Liver (tissue), 9 donors: ENCODE results near the gene DROSHA. TPM values are rescaled to one million over a fixed set of nuclear protein-coding genes. Genes with fewer than 3 reads are reported as not detected.
"Not testable (repeated sequence)": the region's sequence is repeated elsewhere in the genome, so short reads cannot be mapped to it uniquely, and the experiment has no call there.

ENCODE experiments used
- DNase-seq: peaks from one replicate; pipeline ENCODE4 v3.0.0-alpha.2; 2017; ENCODE audit warnings: low spot score
- H3K27ac ChIP-seq, 2 donors: one replicate each; pipeline ENCODE4 v1.7.0; 2013; ENCODE audit warnings: inconsistent platforms in 2 of 2, low read length in 2 of 2, control low read depth in 1 of 2, low read depth in 1 of 2, mild to moderate bottlenecking in 1 of 2
- H3K27me3 ChIP-seq, 4 donors: one replicate each; pipeline versions ENCODE4 v1.6.1 to v1.7.0; 2013; ENCODE audit warnings: low read length in 3 of 4, inconsistent platforms in 1 of 4, mild to moderate bottlenecking in 1 of 4, moderate library complexity in 1 of 4; ENCODE audit not compliant: control insufficient read depth in 4 of 4, insufficient read depth in 4 of 4
- H3K36me3 ChIP-seq, 4 donors: one replicate each; pipeline versions ENCODE4 v1.6.1 to v1.7.0; 2013; ENCODE audit warnings: low read length in 3 of 4, mild to moderate bottlenecking in 3 of 4, low read depth in 1 of 4, moderate library complexity in 1 of 4; ENCODE audit not compliant: control insufficient read depth in 4 of 4, insufficient read depth in 3 of 4
- H3K4me1 ChIP-seq, 4 donors: one replicate each; pipeline versions ENCODE4 v1.6.1 to v1.7.0; 2013; ENCODE audit warnings: low read length in 3 of 4, mild to moderate bottlenecking in 3 of 4, moderate library complexity in 1 of 4; ENCODE audit not compliant: control insufficient read depth in 4 of 4, insufficient read depth in 4 of 4
- H3K4me3 ChIP-seq, 3 donors: one replicate each; pipeline versions ENCODE4 v1.6.1 to v1.7.0; 2013; ENCODE audit warnings: low read length in 3 of 3, control low read depth in 1 of 3, low read depth in 1 of 3, mild to moderate bottlenecking in 1 of 3
- H3K9ac ChIP-seq, 2 donors: one replicate each; pipeline ENCODE4 v1.7.0; 2013; ENCODE audit warnings: low read length in 2 of 2, mild to moderate bottlenecking in 2 of 2, moderate library complexity in 2 of 2, control low read depth in 1 of 2, low read depth in 1 of 2
- H3K9me3 ChIP-seq, 4 donors: one replicate each; pipeline versions ENCODE4 v1.6.1 to v1.7.0; 2013; ENCODE audit warnings: low read length in 3 of 4; ENCODE audit not compliant: control insufficient read depth in 4 of 4
- FOXA1 ChIP-seq: IDR thresholded peaks from 2 replicates; pipeline ENCODE4 v1.6.1; 2016; ENCODE audit warnings: antibody characterized with exemption
- FOXA2 ChIP-seq: IDR thresholded peaks from 2 replicates; pipeline ENCODE4 v1.6.1; 2016; ENCODE audit warnings: antibody characterized with exemption
- GABPA ChIP-seq, 2 donors: IDR thresholded peaks in 1 of 2; conservative IDR thresholded peaks in 1 of 2; 2 replicates each; pipeline ENCODE4 v1.6.1; 2016; ENCODE audit warnings: antibody characterized with exemption in 2 of 2, mild to moderate bottlenecking in 1 of 2, moderate library complexity in 1 of 2
- HNF4A ChIP-seq, 2 donors: conservative IDR thresholded peaks; 2 replicates each; pipeline ENCODE4 v1.6.1; 2016; ENCODE audit warnings: antibody characterized with exemption in 2 of 2, mild to moderate bottlenecking in 2 of 2
- JUND ChIP-seq, 2 donors: IDR thresholded peaks; 2 replicates each; pipeline ENCODE4 v1.6.1; 2016; ENCODE audit warnings: antibody characterized with exemption in 2 of 2
- NR2F2 ChIP-seq: IDR thresholded peaks from 2 replicates; pipeline ENCODE4 v1.6.1; 2016; ENCODE audit warnings: antibody characterized with exemption
- RAD21 ChIP-seq, 2 donors: IDR thresholded peaks; 2 replicates each; pipeline ENCODE4 v1.6.1; 2016; ENCODE audit warnings: antibody characterized with exemption in 2 of 2, mild to moderate bottlenecking in 2 of 2
- RXRA ChIP-seq, 2 donors: IDR thresholded peaks; 2 replicates each; pipeline ENCODE4 v1.6.1; 2017 to 2018; ENCODE audit warnings: antibody characterized with exemption in 2 of 2, mild to moderate bottlenecking in 1 of 2
- TAF1 ChIP-seq: conservative IDR thresholded peaks from 2 replicates; pipeline ENCODE4 v1.6.1; 2016; ENCODE audit warnings: antibody characterized with exemption, mild to moderate bottlenecking
- YY1 ChIP-seq: IDR thresholded peaks from 2 replicates; pipeline ENCODE4 v1.6.1; 2016; ENCODE audit warnings: antibody characterized with exemption, mild to moderate bottlenecking
- WGBS: extraction: QIAGEN DNeasy Blood & Tissue Kit; methylation state at CpG from one replicate; pipeline ENCODE4 v1.1.7; 2013; 5-methylcytosine and 5-hydroxymethylcytosine counted together
- polyA plus RNA-seq, 2 donors: library from polyadenylated mRNA; stranded (reverse) in 1 of 2; unstranded in 1 of 2; fragments of 200-250 nt in 1 of 2; fragments of >200 nt in 1 of 2; fragmentation: Nextera tagmentation in 1 of 2; extraction: Ambion mirVana in 1 of 2; gene quantifications; one replicate each; pipeline versions ENCODE4 v1.2.1 to v1.2.3, GENCODE V29; 2013 to 2015
- total RNA-seq, 2 donors: library from RNA; depleted of rRNA; stranded (reverse); fragments of >200 nt; gene quantifications; one replicate each; pipeline ENCODE4 v1.2.3, GENCODE V29; 2014
- TF ChIP-seq, protein P1 (sequence below): IDR thresholded peaks from 2 replicates; pipeline ENCODE4 v1.6.1; 2016; ENCODE audit warnings: antibody characterized with exemption
- TF ChIP-seq, protein P2 (sequence below): fragments of 150-350 bp; IDR thresholded peaks from 2 replicates; pipeline ENCODE4 v1.5.1; 2017; ENCODE audit warnings: improper control_type of control experiment, low read depth, low read length; ENCODE audit not compliant: missing input control
- TF ChIP-seq, protein P3 (sequence below): IDR thresholded peaks from 2 replicates; pipeline ENCODE4 v1.6.1; 2016; ENCODE audit warnings: antibody characterized with exemption
- TF ChIP-seq, protein P4 (sequence below): IDR thresholded peaks from 2 replicates; pipeline ENCODE4 v1.6.1; 2016; ENCODE audit warnings: antibody characterized with exemption
- TF ChIP-seq, protein P5 (sequence below): IDR thresholded peaks from 2 replicates; pipeline ENCODE4 v1.6.1; 2016; ENCODE audit warnings: antibody characterized with exemption, mild to moderate bottlenecking
- donor health status: healthy.
- donor health status: healthy.
- donor health status: healthy.
- donor health status: healthy.
- donor health status: healthy.

Gene DROSHA
- total and polyA plus RNA-seq, 4 donors: 8.2 to 25.4 (median 15.4) TPM

DNA sequence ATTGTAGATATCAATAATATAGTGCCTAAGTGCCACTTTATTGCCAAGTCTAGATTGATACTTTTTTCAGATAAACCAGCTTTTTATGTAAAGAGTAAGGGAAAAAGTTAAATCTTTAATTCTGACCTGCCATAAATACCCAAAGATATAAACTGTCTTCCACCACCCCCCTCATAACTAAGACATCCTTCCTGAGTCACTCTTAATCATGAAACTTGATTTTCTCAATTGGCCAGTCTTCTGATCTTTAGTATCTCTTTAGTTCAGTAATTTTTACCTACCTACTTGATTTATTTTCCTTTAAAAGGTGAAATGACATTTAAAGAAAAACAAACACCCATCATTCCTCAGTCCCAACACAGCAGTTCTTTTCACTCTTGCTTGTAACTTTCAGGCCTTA lies 22.0 kb upstream of the DROSHA start:
- Histone ChIP-seq H3K9me3 (no peaks in the 10 kb centered on the region), H3K4me3 (no peak overlapping the region), H3K9ac (no peak overlapping the region), H3K36me3 (peaks cover 3 to 44% (median 29%) of the 10 kb centered on the region in 4 donors), H3K4me1 (no peaks in the 10 kb centered on the region), H3K27ac (no peak overlapping the region), H3K27me3 (no peaks in the 10 kb centered on the region)
- TF ChIP-seq GABPA (IDR thresholded peaks at IDR 0.05 in 1 of 2, conservative IDR thresholded peaks at IDR 0.05 in 1 of 2): no peak
- TF ChIP-seq, protein P1, sequence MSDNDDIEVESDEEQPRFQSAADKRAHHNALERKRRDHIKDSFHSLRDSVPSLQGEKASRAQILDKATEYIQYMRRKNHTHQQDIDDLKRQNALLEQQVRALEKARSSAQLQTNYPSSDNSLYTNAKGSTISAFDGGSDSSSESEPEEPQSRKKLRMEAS: no peak
- no peak for TF ChIP-seq YY1
- no peak for TF ChIP-seq JUND (IDR thresholded peaks at IDR 0.05)
- TF ChIP-seq, protein P2, sequence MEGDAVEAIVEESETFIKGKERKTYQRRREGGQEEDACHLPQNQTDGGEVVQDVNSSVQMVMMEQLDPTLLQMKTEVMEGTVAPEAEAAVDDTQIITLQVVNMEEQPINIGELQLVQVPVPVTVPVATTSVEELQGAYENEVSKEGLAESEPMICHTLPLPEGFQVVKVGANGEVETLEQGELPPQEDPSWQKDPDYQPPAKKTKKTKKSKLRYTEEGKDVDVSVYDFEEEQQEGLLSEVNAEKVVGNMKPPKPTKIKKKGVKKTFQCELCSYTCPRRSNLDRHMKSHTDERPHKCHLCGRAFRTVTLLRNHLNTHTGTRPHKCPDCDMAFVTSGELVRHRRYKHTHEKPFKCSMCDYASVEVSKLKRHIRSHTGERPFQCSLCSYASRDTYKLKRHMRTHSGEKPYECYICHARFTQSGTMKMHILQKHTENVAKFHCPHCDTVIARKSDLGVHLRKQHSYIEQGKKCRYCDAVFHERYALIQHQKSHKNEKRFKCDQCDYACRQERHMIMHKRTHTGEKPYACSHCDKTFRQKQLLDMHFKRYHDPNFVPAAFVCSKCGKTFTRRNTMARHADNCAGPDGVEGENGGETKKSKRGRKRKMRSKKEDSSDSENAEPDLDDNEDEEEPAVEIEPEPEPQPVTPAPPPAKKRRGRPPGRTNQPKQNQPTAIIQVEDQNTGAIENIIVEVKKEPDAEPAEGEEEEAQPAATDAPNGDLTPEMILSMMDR: no peak
- no peak for TF ChIP-seq TAF1
- TF ChIP-seq, protein P3, sequence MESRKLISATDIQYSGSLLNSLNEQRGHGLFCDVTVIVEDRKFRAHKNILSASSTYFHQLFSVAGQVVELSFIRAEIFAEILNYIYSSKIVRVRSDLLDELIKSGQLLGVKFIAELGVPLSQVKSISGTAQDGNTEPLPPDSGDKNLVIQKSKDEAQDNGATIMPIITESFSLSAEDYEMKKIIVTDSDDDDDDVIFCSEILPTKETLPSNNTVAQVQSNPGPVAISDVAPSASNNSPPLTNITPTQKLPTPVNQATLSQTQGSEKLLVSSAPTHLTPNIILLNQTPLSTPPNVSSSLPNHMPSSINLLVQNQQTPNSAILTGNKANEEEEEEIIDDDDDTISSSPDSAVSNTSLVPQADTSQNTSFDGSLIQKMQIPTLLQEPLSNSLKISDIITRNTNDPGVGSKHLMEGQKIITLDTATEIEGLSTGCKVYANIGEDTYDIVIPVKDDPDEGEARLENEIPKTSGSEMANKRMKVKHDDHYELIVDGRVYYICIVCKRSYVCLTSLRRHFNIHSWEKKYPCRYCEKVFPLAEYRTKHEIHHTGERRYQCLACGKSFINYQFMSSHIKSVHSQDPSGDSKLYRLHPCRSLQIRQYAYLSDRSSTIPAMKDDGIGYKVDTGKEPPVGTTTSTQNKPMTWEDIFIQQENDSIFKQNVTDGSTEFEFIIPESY: no peak
- TF ChIP-seq, protein P4, sequence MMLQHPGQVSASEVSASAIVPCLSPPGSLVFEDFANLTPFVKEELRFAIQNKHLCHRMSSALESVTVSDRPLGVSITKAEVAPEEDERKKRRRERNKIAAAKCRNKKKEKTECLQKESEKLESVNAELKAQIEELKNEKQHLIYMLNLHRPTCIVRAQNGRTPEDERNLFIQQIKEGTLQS: no peak
- TF ChIP-seq FOXA2: no peak
- TF ChIP-seq NR2F2: no peak
- TF ChIP-seq RAD21 (IDR thresholded peaks at IDR 0.05): no peak
- no peak for TF ChIP-seq FOXA1
- no peak for TF ChIP-seq HNF4A (conservative IDR thresholded peaks at IDR 0.05)
- TF ChIP-seq, protein P5, sequence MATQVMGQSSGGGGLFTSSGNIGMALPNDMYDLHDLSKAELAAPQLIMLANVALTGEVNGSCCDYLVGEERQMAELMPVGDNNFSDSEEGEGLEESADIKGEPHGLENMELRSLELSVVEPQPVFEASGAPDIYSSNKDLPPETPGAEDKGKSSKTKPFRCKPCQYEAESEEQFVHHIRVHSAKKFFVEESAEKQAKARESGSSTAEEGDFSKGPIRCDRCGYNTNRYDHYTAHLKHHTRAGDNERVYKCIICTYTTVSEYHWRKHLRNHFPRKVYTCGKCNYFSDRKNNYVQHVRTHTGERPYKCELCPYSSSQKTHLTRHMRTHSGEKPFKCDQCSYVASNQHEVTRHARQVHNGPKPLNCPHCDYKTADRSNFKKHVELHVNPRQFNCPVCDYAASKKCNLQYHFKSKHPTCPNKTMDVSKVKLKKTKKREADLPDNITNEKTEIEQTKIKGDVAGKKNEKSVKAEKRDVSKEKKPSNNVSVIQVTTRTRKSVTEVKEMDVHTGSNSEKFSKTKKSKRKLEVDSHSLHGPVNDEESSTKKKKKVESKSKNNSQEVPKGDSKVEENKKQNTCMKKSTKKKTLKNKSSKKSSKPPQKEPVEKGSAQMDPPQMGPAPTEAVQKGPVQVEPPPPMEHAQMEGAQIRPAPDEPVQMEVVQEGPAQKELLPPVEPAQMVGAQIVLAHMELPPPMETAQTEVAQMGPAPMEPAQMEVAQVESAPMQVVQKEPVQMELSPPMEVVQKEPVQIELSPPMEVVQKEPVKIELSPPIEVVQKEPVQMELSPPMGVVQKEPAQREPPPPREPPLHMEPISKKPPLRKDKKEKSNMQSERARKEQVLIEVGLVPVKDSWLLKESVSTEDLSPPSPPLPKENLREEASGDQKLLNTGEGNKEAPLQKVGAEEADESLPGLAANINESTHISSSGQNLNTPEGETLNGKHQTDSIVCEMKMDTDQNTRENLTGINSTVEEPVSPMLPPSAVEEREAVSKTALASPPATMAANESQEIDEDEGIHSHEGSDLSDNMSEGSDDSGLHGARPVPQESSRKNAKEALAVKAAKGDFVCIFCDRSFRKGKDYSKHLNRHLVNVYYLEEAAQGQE: no peak
- TF ChIP-seq RXRA (IDR thresholded peaks at IDR 0.05): no peak
- DNase-seq: no peak

DNA sequence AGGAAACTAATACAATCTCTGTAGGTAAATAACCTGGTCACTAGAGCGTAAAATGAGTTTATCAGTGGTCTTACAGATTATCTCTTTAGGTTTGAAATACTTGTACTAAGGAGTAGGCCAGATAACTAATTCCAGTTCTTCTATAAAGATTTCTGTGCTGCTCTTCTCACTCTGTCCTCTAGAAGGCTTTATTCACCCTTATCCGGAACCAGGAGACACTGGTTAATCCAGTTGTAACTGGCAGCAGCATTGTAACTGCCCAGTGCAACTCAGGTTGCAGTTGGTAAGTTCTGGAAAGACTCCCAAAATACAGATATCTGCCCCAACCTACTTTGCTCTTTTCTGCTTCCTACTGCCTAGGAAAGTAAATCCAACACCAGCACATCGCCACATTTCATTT lies 20.0 kb upstream of the DROSHA start:
- Histone ChIP-seq H3K27ac (no peak overlapping the region), H3K36me3 (peaks cover 4 to 51% (median 35%) of the 10 kb centered on the region in 4 donors), H3K27me3 (no peaks in the 10 kb centered on the region), H3K9ac (no peak overlapping the region), H3K9me3 (no peaks in the 10 kb centered on the region), H3K4me3 (no peak overlapping the region), H3K4me1 (no peaks in the 10 kb centered on the region)
- TF ChIP-seq HNF4A (conservative IDR thresholded peaks at IDR 0.05) (no peak), RAD21 (IDR thresholded peaks at IDR 0.05) (no peak), YY1 (no peak), TAF1 (no peak)
- TF ChIP-seq, protein P2: no peak
- DNase-seq: no peak
- 98% methylated on average over 3 of the region's 3 CpGs for WGBS

DNA sequence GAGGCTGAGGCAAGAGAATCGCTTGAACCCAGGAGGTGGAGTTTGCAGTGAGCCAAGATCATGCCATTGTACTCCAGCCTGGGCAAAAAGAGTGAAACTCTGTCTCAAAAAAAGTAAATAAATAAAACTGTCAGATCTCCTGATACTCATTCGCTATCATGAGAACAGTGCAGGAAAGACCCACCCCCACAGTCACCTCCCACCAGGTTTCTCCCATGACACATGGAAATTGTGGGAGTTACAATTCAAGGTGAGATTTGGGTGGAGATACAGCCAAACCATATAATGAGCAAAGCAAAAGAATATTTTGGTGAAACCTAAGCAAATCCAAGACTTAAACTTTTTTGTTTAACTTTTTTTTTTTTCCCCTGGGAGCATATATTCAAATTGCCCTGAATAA lies 17.2 kb upstream of the DROSHA start:
- not testable (repeated sequence) for H3K27me3 ChIP-seq, H3K4me3 ChIP-seq, H3K9ac ChIP-seq, H3K4me1 ChIP-seq, DNase-seq, H3K27ac ChIP-seq, H3K9me3 ChIP-seq
- peaks cover 4 to 47% (median 31%) of the 10 kb centered on the region in 4 donors for H3K36me3 ChIP-seq
- WGBS: over 99% methylated on average over 2 of the region's 2 CpGs
